ENCODE measurements around the gene TSACC. TPM values are rescaled to one million over a fixed set of nuclear protein-coding genes. Genes with fewer than 3 reads are reported as not detected.

The TSACC gene
- total RNA-seq, 4 donors from 2014 or later: not detected

DNA sequence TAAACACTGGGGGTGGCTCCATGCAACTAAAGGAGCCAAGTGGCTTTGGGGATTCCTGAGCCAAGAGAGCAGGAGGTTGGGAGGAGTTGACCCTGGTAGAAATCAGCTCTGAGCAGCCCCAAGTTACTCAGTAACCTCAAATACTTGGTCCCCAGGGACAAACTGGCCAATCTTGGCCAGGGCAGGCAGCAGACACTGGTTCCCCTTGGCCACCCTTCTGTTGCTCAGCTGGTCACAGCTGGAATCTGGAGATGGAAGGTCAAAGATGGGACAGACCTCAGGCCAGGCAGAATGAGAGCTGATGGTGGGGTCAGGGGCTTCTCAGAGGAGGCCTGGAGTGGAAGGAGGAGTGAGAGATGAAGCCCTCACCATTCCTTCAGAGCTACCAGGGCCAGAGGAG is 27.4 kb downstream of the TSACC start:
- no peak for TF ChIP-seq POLR2A (IDR thresholded peaks at IDR 0.05)
- TF ChIP-seq, protein P1, sequence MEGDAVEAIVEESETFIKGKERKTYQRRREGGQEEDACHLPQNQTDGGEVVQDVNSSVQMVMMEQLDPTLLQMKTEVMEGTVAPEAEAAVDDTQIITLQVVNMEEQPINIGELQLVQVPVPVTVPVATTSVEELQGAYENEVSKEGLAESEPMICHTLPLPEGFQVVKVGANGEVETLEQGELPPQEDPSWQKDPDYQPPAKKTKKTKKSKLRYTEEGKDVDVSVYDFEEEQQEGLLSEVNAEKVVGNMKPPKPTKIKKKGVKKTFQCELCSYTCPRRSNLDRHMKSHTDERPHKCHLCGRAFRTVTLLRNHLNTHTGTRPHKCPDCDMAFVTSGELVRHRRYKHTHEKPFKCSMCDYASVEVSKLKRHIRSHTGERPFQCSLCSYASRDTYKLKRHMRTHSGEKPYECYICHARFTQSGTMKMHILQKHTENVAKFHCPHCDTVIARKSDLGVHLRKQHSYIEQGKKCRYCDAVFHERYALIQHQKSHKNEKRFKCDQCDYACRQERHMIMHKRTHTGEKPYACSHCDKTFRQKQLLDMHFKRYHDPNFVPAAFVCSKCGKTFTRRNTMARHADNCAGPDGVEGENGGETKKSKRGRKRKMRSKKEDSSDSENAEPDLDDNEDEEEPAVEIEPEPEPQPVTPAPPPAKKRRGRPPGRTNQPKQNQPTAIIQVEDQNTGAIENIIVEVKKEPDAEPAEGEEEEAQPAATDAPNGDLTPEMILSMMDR (IDR thresholded peaks at IDR 0.05): no peak

DNA sequence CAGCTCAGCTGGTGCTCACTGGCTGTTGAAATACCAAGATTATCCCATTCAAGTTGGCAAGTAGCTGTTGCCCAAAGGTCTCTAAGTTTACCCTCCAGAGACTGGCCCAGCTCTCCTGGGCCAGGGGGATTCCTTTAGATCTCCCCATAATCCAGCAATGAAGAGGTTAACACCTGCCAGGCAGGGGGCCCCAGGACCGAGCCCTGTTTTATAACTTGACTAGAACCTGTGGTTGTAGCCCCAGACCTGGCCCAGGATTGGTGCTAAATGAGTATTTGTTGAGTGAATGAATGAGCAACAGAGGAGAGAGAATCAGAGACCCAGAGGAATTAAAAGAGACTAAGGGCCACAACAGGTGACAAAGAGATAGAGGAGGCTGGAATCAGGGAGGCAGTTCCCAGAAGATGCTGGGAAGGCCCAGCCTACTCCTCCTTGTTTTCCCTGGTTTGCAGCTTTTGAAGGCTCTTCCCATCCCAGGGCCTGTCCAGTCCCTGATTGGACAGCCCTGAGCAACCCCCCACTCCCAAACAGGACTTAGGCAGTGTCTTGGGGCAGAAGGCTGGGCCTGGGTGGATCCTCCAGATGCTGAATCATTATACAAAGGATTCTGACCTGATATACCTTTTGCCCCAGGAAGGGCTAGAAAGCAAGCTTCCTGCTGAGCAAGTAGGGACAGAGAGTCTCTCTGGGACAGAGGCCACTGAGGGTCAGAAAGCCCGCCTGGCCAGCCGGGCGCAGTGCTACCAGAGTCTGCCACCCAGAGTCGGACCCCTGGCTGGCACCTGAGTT is 28.2 kb downstream of the TSACC start:
- DNase-seq: no peak
- H3K4me1 ChIP-seq: peaks cover 7 to 13% (median 7%) of the 10 kb centered on the region in 3 donors
- no peak overlapping the region for H3K4me3 ChIP-seq
- no peaks in the 10 kb centered on the region for H3K9me3 ChIP-seq
- intact Hi-C loops (cut with DNase I): no loop called here
- 70 to 78% methylated on average over 1 to 2 of the region's 5 CpGs for WGBS, 2 donors
- peak overlapping the region in 2 of 4 donors; percentile 55 for H3K27ac ChIP-seq
- H3K36me3 ChIP-seq: no peaks in the 10 kb centered on the region
- TF ChIP-seq, protein P1 (IDR thresholded peaks at IDR 0.05): no peak
- TF ChIP-seq POLR2A (IDR thresholded peaks at IDR 0.05): no peak
- H3K27me3 ChIP-seq: peaks cover 0 to 74% (median 0%) of the 10 kb centered on the region in 4 donors

More for the DNA sequence above, 27.4 kb downstream of the TSACC start:
- Histone ChIP-seq H3K27ac (no peak overlapping the region), H3K27me3 (peaks cover 0 to 66% (median 0%) of the 10 kb centered on the region in 4 donors), H3K4me1 (peaks cover 7 to 13% (median 7%) of the 10 kb centered on the region in 3 donors), H3K4me3 (no peak overlapping the region), H3K9me3 (no peaks in the 10 kb centered on the region), H3K36me3 (no peaks in the 10 kb centered on the region)
- DNase-seq: no peak
- intact Hi-C loops (cut with DNase I): no loop called here

DNA sequence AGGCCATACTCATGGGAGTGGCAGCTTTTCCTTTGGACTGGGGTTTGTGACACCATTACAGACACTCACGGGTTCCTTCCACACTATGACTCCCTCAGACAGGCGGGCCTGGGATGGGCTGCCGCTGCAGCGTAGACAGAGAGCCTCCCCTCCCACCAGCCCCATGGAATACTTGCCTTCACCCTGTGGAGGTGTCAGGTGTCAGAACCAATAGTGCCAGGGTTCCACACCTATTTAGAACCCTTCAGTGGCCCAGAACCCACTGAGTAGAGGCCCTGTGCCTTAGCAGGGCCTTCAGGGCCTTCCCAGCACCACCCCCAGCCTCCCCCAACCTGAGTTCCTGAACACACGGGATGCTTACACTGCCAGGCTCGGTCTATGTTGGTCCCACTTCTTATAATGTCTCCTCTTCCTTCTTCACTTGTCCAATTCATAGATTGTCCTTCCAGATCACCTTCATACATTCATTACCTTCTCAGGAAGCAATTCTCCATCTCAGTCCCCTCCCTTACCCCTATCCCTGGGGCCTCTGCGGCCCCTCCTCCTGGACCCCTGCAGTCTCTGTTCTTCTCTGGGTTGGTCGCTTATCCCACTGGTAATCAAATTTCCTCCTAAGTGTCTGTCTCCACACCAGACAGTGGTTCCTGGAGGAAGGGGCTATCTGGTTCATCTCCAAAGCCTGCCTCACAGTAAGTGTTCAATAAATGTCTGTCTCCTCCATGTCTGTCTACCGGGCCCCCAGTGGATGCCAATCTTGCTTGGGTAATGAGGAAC is 29.2 kb downstream of the TSACC start:
- intact Hi-C loops (cut with DNase I): no loop called here
- peak overlapping the region in 2 of 4 donors; percentile 55 for H3K27ac ChIP-seq
- no peak for DNase-seq
- no peaks in the 10 kb centered on the region for H3K36me3 ChIP-seq
- no peaks in the 10 kb centered on the region for H3K9me3 ChIP-seq
- H3K27me3 ChIP-seq: peaks cover 0 to 84% (median 0%) of the 10 kb centered on the region in 4 donors
- no peak overlapping the region for H3K4me3 ChIP-seq
- H3K4me1 ChIP-seq: peaks cover 7 to 13% (median 7%) of the 10 kb centered on the region in 3 donors
- WGBS, 2 donors: 77 to 83% methylated on average over 5 to 6 of the region's 9 CpGs
- TF ChIP-seq, protein P1 (IDR thresholded peaks at IDR 0.05): no peak
- no peak for TF ChIP-seq POLR2A (IDR thresholded peaks at IDR 0.05)

DNA sequence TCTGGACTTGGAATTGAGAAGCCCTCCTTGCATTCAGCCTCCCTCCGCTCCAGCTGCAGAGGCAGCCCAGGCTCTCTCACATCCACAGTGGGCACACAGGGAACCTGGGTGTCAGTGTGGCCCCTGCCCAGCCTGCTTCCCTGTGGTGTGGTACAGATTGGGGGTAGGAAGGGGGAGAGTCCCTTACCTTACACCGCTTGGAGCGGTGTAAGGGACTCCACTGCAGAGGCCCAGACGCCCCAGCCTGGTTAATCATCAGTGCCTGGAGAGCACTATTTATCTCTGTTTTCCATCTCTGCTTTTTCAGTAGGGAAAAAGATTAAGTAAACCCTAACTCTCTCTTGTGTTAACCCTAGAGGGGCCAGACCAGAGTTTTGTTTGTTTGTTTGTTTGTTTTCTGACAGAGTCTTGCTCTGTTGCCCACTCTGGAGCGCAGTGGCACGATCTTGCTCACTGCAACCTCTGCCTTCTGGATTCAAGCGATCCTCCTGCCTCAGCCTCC is 29.9 kb downstream of the TSACC start:
- TF ChIP-seq, protein P1 (IDR thresholded peaks at IDR 0.05): no peak
- TF ChIP-seq POLR2A (IDR thresholded peaks at IDR 0.05): no peak
- Histone ChIP-seq H3K27me3 (peaks cover 0 to 88% (median 0%) of the 10 kb centered on the region in 4 donors), H3K4me1 (peaks cover 7 to 13% (median 7%) of the 10 kb centered on the region in 3 donors), H3K27ac (no peak overlapping the region), H3K9me3 (no peaks in the 10 kb centered on the region), H3K4me3 (no peak overlapping the region), H3K36me3 (no peaks in the 10 kb centered on the region)
- intact Hi-C loops (cut with DNase I): no loop called here
- WGBS, 2 donors: 80 to 81% methylated on average over 5 to 6 of the region's 7 CpGs
- DNase-seq: no peak
